Lower lobe of right lung (tissue), 2 donors: ENCODE measurements around the gene DCAF5. TPM values are rescaled to one million over a fixed set of nuclear protein-coding genes. Genes with fewer than 3 reads are reported as not detected.

Source experiments
- ATAC-seq, 2 donors: fragments of 200-7000 bp; cut with Tn5 transposase; one replicate each; pipeline ENCODE4 v1.9.1; 2020 to 2022; ENCODE audit warnings: mild to moderate bottlenecking in 2 of 2, moderate library complexity in 2 of 2
- DNase-seq: peaks from one replicate; pipeline ENCODE4 v3.0.0-alpha.2; 2020
- H3K27ac ChIP-seq: fragments of 200-600 bp; one replicate; pipeline ENCODE4 v1.8.0; 2022
- H3K27me3 ChIP-seq: fragments of 200-600 bp; one replicate; pipeline ENCODE4 v1.8.0; 2022; ENCODE audit warnings: low read depth
- H3K36me3 ChIP-seq: fragments of 200-600 bp; one replicate; pipeline ENCODE4 v1.8.0; 2022; ENCODE audit warnings: mild to moderate bottlenecking
- H3K4me1 ChIP-seq: fragments of 200-600 bp; one replicate; pipeline ENCODE4 v1.8.0; 2022
- H3K4me3 ChIP-seq: fragments of 200-600 bp; one replicate; pipeline ENCODE4 v1.8.0; 2022; ENCODE audit warnings: mild to moderate bottlenecking
- H3K9me3 ChIP-seq: fragments of 200-600 bp; one replicate; pipeline ENCODE4 v1.8.0; 2022
- CTCF ChIP-seq: fragments of 200-600 bp; IDR thresholded peaks from one replicate; pipeline ENCODE4 v1.8.0; 2022; ENCODE audit warnings: antibody characterized with exemption, mild to moderate bottlenecking
- intact Hi-C: fragments of 100-400 bp; cut with DNase I; formaldehyde crosslinking; loops from one replicate; pipeline ENCODE4 v1.11.0; 2022
- total RNA-seq: library from RNA; stranded (reverse); fragmentation: NEBNext Ultra II Directional; extraction: Animal tissue kit (Norgen Biotek cat#: 25700); gene quantifications from one replicate; pipeline ENCODE4 v1.2.1, GENCODE V29; 2021
- donor health status: DM: no; HTN: yes; CAD: no; lungs with severe emphysema.

DCAF5 gene
- total RNA-seq, 1 donor from 2014 or later = 54.5 TPM

- no peak for TF ChIP-seq CTCF
- Histone ChIP-seq H3K4me3 (no peak overlapping the region), H3K27me3 (no peaks in the 10 kb centered on the region), H3K27ac (no peak overlapping the region), H3K9me3 (no peaks in the 10 kb centered on the region), H3K36me3 (no peaks in the 10 kb centered on the region), H3K4me1 (peaks cover 5% of the 10 kb centered on the region)
- no peak for ATAC-seq
- intact Hi-C loops = no loop called here
- no peak for DNase-seq
Measured at GRCh38 chr14:69001375-69001774, 151.5 kb downstream of the DCAF5 start.

Other genes with a start within 250 kb of the DCAF5 start
- 124 TPM for gene ACTN1, start 173.8 kb downstream of the DCAF5 start, total RNA-seq
- 23.7 TPM for gene EXD2, start 38.4 kb upstream of the DCAF5 start, total RNA-seq
- gene GALNT16, start 107.0 kb upstream of the DCAF5 start, total RNA-seq = 3.5 TPM
- 128 TPM for gene ERH, start 245.2 kb upstream of the DCAF5 start, total RNA-seq
- gene SLC39A9, start 245.6 kb upstream of the DCAF5 start, total RNA-seq = 49.6 TPM